Loucy (cell line): ENCODE data around the gene AFF4.
"Not testable (repeated sequence)": the region's sequence is repeated elsewhere in the genome, so short reads cannot be mapped to it uniquely, and the experiment has no call there.

Experiments
- H2AFZ ChIP-seq: fragments of 200-600 bp; sonication (generic); 2 replicates; pipeline ENCODE4 v1.6.0; 2016; ENCODE audit warnings: antibody characterized with exemption, mild to moderate bottlenecking, low read length, moderate library complexity
- H3F3A ChIP-seq: fragments of 200-600 bp; 2 replicates; pipeline ENCODE4 v1.6.0; 2016; ENCODE audit warnings: antibody characterized with exemption, low read depth, mild to moderate bottlenecking
- H3K27me3 ChIP-seq: fragments of 200-600 bp; sonication (generic); 2 replicates; pipeline ENCODE4 v1.6.1; 2014; ENCODE audit warnings: low read length, mild to moderate bottlenecking; ENCODE audit not compliant: insufficient read depth, poor library complexity, severe bottlenecking
- H3K36me3 ChIP-seq: fragments of 200-600 bp; sonication (generic); 2 replicates; pipeline ENCODE4 v1.6.1; 2016; ENCODE audit warnings: low read length; ENCODE audit not compliant: insufficient read depth
- H3K4me1 ChIP-seq: fragments of 200-600 bp; sonication (generic); 2 replicates; pipeline ENCODE4 v1.5.1; 2014; ENCODE audit warnings: low read length, mild to moderate bottlenecking; ENCODE audit not compliant: insufficient read depth, poor library complexity, severe bottlenecking
- H3K4me2 ChIP-seq: fragments of 200-600 bp; sonication (generic); 2 replicates; pipeline ENCODE4 v1.6.0; 2014; ENCODE audit warnings: antibody characterized with exemption, low read length, low read depth, mild to moderate bottlenecking; ENCODE audit not compliant: poor library complexity, severe bottlenecking
- H3K4me3 ChIP-seq: fragments of 200-600 bp; sonication (generic); 2 replicates; pipeline ENCODE4 v1.5.1; 2014; ENCODE audit warnings: low read length, mild to moderate bottlenecking, mixed read lengths; ENCODE audit not compliant: poor library complexity, severe bottlenecking
- H3K79me2 ChIP-seq: fragments of 200-600 bp; sonication (generic); 2 replicates; pipeline ENCODE4 v1.6.1; 2014; ENCODE audit warnings: low read length; ENCODE audit not compliant: insufficient read depth
- H3K9ac ChIP-seq: fragments of 200-600 bp; sonication (generic); 2 replicates; pipeline ENCODE4 v1.6.0; 2014; ENCODE audit warnings: mild to moderate bottlenecking, low read depth, low read length, moderate library complexity; ENCODE audit not compliant: poor library complexity, severe bottlenecking
- H3K9me2 ChIP-seq: fragments of 200-600 bp; sonication (generic); replicated peaks from 2 replicates; pipeline ENCODE4 v1.6.1; 2016; ENCODE audit warnings: low read depth, low read length, mixed read lengths
- H3K9me3 ChIP-seq: fragments of 200-600 bp; sonication (generic); 2 replicates; pipeline ENCODE4 v1.6.1; 2014; ENCODE audit warnings: mild to moderate bottlenecking, antibody characterized with exemption, low read length, low read depth; ENCODE audit not compliant: insufficient read depth
- H4K20me1 ChIP-seq: fragments of 200-600 bp; sonication (generic); 2 replicates; pipeline ENCODE4 v1.6.0; 2014; ENCODE audit warnings: antibody characterized with exemption, low read length, mild to moderate bottlenecking; ENCODE audit not compliant: insufficient read depth, poor library complexity, severe bottlenecking
- EZH2phosphoT487 ChIP-seq: fragments of 200-600 bp; IDR thresholded peaks from 2 replicates; pipeline ENCODE4 v1.6.1; 2018; ENCODE audit warnings: antibody characterized with exemption, mild to moderate bottlenecking, moderate library complexity, borderline replicate concordance
- TF ChIP-seq, protein P1 (sequence below): fragments of 200-600 bp; sonication (generic); conservative IDR thresholded peaks from 2 replicates; pipeline ENCODE4 v1.5.1; 2014; ENCODE audit warnings: mild to moderate bottlenecking, antibody characterized with exemption, low read length

The AFF4 gene, protein sequence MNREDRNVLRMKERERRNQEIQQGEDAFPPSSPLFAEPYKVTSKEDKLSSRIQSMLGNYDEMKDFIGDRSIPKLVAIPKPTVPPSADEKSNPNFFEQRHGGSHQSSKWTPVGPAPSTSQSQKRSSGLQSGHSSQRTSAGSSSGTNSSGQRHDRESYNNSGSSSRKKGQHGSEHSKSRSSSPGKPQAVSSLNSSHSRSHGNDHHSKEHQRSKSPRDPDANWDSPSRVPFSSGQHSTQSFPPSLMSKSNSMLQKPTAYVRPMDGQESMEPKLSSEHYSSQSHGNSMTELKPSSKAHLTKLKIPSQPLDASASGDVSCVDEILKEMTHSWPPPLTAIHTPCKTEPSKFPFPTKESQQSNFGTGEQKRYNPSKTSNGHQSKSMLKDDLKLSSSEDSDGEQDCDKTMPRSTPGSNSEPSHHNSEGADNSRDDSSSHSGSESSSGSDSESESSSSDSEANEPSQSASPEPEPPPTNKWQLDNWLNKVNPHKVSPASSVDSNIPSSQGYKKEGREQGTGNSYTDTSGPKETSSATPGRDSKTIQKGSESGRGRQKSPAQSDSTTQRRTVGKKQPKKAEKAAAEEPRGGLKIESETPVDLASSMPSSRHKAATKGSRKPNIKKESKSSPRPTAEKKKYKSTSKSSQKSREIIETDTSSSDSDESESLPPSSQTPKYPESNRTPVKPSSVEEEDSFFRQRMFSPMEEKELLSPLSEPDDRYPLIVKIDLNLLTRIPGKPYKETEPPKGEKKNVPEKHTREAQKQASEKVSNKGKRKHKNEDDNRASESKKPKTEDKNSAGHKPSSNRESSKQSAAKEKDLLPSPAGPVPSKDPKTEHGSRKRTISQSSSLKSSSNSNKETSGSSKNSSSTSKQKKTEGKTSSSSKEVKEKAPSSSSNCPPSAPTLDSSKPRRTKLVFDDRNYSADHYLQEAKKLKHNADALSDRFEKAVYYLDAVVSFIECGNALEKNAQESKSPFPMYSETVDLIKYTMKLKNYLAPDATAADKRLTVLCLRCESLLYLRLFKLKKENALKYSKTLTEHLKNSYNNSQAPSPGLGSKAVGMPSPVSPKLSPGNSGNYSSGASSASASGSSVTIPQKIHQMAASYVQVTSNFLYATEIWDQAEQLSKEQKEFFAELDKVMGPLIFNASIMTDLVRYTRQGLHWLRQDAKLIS

DNA sequence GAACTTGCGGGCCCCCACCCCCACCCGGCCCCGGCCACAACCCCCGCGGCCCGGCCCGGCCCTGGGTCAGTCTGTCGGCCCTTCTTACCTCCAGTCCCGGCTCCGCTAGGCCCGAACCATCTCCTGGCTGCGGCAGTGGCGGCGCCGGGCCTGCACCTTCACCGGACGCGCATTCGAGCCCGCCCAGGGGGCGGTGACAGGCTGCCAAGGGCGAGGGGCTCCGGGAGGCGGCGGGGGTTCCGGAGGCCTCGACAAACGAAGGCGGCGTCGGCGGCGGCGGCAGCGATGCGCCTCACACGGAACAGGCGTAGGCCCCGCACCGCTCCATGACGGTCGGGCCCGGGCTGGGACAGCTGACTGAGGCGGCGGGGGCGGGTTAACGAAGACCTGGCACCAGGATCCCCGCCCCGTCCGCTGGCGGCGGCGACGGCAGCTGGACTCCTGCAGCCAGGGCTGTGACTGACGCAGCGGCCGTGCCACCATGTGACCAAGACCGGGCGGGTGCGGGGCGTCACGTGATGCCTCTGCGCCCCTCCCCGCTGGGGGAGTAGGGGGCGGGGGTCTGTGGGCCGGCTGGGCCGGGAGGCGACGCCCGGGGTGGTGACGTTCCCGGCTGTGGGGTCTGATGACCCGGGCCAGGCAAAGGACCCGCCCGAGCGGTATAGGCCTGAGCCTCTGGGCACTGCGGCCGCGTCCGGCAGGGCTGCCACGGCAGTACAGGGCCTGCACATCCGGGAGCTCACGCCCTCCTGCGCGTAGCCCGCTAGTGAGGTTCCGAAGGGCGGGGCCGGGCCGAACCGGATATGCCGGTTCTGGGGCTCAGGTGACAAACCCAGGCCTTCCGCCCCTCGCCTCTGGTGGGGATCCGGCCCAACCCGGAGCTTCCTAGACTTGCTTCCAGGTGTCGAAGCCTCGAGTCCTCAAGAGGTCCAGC, at the start of gene AFF4:
TSS of gene AFF4 (minus strand) at position 464 of the 934 bp plus-strand sequence. CDS start 26,445 bp downstream, outside the sequence.
- H3K27me3 ChIP-seq: no peaks in the 10 kb centered on the region
- peaks cover 43% of the 10 kb centered on the region for H3K79me2 ChIP-seq
- H3K4me2 ChIP-seq: peak within 1 kb of the TSS; percentile 88
- no peak for TF ChIP-seq EZH2phosphoT487
- TF ChIP-seq, protein P1, sequence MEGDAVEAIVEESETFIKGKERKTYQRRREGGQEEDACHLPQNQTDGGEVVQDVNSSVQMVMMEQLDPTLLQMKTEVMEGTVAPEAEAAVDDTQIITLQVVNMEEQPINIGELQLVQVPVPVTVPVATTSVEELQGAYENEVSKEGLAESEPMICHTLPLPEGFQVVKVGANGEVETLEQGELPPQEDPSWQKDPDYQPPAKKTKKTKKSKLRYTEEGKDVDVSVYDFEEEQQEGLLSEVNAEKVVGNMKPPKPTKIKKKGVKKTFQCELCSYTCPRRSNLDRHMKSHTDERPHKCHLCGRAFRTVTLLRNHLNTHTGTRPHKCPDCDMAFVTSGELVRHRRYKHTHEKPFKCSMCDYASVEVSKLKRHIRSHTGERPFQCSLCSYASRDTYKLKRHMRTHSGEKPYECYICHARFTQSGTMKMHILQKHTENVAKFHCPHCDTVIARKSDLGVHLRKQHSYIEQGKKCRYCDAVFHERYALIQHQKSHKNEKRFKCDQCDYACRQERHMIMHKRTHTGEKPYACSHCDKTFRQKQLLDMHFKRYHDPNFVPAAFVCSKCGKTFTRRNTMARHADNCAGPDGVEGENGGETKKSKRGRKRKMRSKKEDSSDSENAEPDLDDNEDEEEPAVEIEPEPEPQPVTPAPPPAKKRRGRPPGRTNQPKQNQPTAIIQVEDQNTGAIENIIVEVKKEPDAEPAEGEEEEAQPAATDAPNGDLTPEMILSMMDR: no peak
- H3K36me3 ChIP-seq: no peaks in the 10 kb centered on the region
- H3F3A ChIP-seq: no peaks in the 10 kb centered on the region
- H3K4me3 ChIP-seq: peak within 1 kb of the TSS; percentile 83
- no peaks in the 10 kb centered on the region for H3K9me3 ChIP-seq
- peak within 1 kb of the TSS; percentile 91 for H2AFZ ChIP-seq
- peaks cover 14% of the 10 kb centered on the region for H3K4me1 ChIP-seq
- H3K9ac ChIP-seq: peak within 1 kb of the TSS; percentile 90
- no peaks in the 10 kb centered on the region for H3K9me2 ChIP-seq
- H4K20me1 ChIP-seq: peaks cover 16% of the 10 kb centered on the region

DNA sequence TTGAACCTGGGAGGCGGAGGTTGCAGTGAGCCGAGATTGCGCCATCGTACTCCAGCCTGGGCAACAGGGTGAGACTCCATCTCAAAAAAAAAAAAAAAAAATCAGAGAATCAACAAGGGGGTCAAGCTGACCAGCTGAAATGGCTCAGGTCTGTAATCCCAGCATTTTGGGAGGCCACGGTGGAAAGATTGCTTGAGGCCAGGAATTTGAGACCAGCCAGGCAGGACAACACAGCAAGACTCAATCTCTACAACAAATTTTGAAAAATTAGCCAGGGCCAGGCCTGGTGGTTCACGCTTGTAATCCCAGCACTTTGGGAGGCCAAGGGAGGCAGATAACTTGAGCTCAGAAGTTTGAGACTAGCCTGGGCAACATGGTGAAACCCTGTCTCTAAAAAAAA, 45.0 kb upstream of the AFF4 start:
- not testable (repeated sequence) for H3K9me3 ChIP-seq, H3K4me1 ChIP-seq, H3K27me3 ChIP-seq, H3K4me3 ChIP-seq, H2AFZ ChIP-seq, H4K20me1 ChIP-seq, H3F3A ChIP-seq, H3K9me2 ChIP-seq, H3K9ac ChIP-seq, H3K4me2 ChIP-seq, H3K79me2 ChIP-seq, H3K36me3 ChIP-seq

DNA sequence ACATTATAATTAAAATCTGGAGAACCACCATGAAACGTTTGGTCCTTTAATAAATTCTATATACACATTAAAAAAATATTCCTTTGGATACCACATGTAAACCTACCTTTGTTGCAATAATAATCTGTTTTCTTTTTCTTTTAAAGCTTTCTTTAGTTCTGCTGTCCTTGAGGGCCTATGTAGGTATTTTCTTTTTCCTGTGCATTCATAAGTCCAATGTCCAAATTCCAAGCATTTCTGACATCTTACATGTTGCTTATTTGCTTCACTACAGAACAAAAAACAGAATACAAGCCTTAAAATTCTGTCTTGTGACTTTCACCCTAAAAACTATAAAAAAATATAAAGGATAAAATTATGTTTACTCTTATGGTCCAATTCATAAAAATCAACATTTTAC, 43.2 kb upstream of the AFF4 start:
- Histone ChIP-seq H3K4me3 (no peak overlapping the region), H3K4me2 (no peak overlapping the region), H3K4me1 (no peaks in the 10 kb centered on the region), H3K79me2 (no peaks in the 10 kb centered on the region), H3F3A (no peaks in the 10 kb centered on the region), H3K36me3 (peaks cover 3% of the 10 kb centered on the region; the same call in 1 of the 2 replicates), H4K20me1 (no peaks in the 10 kb centered on the region), H3K9ac (no peak overlapping the region), H2AFZ (no peak overlapping the region), H3K9me3 (no peaks in the 10 kb centered on the region), H3K9me2 (no peaks in the 10 kb centered on the region), H3K27me3 (no peaks in the 10 kb centered on the region)
- TF ChIP-seq, protein P1: no peak
- TF ChIP-seq EZH2phosphoT487: no peak
